HG02759 (cell line): ENCODE results near the gene XPC.
A peak's percentile ranks its signal among the peaks of the same experiment; 100 is the strongest.
"Not testable (repeated sequence)": the region's sequence is repeated elsewhere in the genome, so short reads cannot be mapped to it uniquely, and the experiment has no call there.

ENCODE experiments used
- ATAC-seq: cut with Tn5 transposase; IDR thresholded peaks from one replicate; pipeline ENCODE4 v1.9.1; 2021; ENCODE audit warnings: mild to moderate bottlenecking, moderate library complexity; ENCODE audit not compliant: unreplicated experiment

Gene XPC

DNA sequence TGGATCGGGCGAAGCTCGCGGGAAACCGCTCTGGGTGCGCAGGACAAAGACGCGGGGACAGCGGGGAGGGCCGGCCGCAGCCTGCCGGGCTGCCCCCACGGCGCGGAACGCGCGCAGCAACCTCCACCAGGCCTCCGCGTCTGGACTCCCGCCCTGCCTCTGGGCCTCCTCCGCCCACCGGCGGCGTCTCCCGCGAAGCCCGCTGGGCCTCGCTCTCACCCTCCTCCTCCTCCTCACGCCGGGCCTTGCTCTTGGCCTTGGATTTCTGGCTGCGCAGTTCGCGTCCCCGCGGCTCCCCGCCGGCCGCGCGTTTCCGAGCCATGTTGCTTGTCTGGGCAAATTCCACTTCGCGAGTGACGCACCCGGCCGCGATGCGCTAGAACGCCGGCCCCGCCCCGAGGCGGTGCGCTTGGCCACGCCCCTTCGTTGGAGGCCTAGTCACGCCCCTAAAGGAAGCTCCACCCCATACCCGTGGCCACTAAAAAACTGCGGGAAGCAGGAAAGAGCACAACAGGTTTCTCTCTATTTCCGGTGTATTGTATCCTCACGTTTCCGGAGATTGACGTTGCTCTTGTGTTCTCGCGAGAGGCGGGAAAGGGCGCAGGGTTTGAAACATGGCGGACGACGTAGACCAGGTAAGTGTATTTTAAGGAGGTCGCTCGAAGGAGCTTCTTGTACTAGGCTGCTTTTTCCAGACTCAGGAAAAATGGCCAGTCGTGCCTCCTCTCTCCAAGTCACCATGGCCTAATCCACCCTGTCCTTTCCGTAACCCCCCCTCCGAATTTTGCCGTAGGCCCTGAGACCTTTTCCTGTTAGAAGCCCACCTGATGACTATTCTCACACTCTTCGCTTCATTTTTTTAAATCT lies at the start of gene XPC, which contains the start of gene LSM3:
Gene XPC (minus strand): TSS at position 355 of the 867 bp plus-strand sequence. CDS start 33 bp downstream, at position 322.
Gene LSM3 (plus strand): TSS at position 571 of the 867 bp plus-strand sequence. CDS start 44 bp downstream, at position 615.
- ATAC-seq: peak; percentile 94

DNA sequence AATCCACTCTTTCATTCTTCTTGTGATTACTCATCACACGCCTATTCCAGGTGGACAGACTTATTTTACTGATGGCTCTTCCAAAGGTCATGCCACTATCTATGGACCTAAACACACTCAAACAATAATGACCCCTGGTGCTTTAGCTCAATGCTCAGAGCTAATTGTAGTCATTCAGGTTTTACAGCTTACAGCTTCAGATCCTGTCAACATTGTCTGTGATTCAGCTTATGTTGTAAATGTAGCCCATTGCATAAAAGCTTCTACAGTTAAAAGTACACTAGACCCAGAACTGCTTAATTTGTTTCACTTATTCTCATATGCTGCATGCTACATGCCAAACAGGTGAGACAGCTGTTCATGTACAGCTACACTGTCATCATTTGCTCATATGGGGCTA lies 49.5 kb upstream of the XPC start:
- ATAC-seq: no peak

DNA sequence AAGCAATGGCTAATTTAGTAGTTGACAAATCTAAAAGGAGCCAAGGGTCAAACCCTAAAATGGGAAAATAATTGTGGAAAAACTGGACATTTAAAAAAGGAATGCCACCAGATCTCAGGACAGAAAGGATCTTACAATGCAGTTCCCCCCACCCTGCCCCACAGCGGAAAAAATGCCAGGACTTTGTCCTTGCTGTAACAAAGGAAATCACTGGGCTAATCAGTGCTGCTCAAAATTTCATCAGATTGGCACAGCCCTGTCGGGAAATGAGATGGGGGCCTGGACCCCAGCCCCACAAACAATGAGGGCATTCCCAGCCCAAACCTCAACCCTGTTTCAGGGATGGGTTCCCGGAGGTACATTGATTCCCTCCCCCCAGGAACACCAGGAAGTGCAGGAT lies 48.0 kb upstream of the XPC start:
- ATAC-seq: not testable (repeated sequence)

DNA sequence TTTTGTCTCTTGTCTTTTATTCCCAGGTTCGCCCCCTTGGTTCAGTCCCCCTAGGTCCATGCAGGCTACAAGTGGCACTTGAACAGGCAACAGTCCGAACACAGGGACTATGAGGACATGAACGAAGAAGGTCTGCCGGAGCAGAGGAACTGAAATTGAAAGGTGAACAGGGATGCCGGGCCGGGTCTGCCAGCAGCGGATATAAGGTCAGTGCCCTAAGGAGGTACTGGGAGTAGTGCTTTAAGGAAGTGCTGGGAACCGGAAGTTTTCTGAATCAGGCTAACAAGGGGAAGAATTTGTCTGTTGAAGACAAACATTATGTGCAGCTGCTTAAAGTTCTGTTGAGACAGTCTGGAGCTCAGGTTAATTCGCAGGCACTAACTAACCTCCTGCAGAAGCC lies 47.0 kb upstream of the XPC start:
- no peak for ATAC-seq

DNA sequence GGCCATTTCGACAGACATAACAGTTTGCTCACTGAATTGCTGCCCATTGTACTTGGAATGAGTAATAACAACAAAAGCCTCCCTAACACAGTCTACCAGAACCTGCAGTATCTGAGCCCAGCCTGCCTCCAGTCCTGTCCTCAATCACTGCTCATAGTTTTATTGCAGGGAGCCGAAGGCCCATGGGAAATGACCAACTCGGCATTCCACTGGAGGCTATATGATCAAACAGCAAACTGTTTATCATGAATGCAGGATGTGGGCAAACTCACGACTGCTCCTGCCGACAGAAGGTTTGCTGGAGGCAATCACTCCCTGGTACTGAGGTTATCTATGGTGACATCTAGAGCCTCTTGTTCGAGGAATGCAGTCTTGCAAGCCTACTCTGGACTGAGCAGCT lies 46.5 kb upstream of the XPC start:
- no peak for ATAC-seq

DNA sequence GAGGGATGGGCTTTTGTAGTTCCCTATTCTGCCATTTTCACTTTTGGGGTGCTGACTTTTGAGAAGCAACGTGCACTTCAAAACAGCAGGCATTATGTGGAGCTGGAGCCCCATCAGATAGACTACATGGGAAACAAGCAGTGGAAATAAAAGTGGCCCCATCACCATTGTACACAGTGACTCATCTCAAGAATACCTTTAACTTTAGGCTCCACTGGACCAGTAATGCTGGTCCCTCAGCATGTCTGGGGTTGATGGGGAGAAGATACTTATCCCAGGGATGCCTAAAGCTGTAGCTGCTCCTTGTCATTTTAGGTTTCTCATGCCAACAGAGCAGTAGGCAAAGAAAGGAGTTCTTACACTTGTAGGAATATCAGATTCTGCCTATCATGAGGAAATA lies 45.2 kb upstream of the XPC start:
- no peak for ATAC-seq

DNA sequence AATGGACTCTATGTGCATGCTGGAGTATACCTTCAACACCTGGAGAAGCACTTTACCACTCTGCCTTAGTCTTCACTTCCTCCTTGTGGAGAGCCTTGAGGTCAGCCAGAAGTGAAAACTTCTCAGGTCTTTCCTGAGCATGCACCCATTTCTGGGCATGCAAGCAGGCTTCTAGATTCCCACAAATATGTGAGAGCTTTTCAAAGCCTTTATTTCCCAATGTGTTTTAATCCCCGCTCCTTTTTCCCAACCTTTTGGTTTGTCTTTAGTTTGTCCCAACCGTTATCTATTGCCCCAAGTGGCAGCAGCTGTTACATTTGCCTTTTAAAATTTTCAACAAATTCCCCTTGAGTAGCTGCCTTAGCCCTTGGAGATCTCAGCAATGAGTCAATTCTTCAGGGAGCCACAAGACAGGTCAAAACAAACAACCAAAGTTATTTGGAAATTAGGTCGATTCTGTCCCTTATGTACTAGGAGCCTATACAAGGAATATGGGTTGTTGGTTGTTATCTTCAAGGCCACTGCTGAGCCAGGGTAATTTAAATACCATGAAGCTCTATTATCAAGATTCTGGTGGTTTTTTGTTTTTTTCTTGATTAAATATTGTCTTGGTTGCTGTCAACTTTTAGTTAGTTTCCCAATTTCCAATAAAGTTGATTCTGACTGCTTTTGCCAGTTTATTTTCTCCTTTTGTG lies 44.6 kb upstream of the XPC start:
- no peak for ATAC-seq

DNA sequence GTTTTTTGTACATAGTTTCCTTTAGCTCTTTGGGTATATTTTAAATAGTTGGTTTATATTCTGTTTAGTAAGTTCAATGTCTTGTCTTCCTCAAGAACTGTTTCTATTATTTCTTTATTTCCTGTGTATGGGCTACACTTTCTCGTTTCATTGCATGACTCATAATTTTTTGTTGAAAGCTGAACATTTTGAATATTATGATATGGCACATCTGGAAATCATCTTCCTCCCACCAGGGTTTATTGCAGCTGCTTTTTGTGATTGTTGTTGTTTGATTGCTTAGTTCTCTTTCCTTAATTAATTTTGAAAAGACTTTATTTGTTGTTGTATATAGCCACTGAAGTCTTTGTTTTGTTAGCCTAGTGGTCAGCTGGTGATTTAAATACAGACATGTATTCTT lies 44.1 kb upstream of the XPC start:
- no peak for ATAC-seq

DNA sequence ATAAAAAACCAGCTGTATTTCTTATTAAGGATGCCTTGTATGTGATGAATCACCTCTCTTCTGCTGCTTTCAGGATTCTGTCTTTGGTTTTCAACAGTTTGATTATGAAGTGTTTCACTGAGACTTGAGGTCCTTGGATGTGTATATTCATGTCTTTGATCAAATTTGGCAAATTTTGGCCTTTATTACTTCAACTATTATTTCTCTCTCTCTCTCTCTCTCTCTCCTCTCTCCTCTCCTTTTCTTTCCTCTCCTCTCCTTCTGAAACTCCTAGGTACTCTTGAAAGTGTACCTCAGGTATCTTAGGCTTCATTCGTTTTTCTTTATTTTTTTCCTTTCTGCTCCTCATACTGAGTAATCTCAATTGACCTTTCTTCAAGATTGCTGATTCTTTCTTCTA lies 43.5 kb upstream of the XPC start:
- no peak for ATAC-seq

DNA sequence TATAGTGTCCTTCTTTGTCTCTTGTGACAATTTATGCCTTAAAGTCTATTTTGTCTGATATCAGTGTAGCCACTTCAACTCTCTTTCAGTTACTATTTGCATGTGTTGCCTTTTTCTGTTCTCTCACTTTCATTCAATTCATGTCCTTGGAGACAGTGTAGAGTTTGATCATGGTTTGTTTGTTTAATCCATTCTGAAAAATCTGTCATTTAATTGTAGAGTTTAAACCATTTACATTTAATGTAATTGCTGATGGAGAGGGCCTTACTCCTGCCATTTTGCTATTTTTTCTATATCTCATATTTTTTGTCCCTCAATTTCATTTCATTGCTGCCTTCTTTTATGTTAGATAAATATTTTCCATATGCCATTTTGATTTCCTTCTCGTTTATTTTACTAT lies 42.5 kb upstream of the XPC start:
- no peak for ATAC-seq

DNA sequence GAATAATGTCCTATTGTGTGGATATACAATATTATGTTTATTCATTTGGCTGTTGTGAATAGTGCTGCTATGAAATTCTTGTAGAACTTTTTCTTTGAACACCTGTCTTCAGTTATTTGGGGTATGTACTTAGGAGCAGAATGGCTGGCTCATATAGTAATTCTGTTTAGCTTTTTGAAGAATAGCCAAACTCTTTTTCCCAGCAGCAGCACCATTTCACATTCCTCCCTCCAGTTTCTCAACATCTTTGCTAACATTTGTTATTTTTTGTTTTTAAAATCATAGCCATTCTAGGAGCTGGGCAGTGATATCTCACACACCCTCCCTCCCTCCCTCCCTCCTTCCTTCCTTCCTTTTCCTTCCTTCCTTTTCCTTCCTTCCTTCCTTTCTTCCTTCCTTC lies 40.0 kb upstream of the XPC start:
- no peak for ATAC-seq

DNA sequence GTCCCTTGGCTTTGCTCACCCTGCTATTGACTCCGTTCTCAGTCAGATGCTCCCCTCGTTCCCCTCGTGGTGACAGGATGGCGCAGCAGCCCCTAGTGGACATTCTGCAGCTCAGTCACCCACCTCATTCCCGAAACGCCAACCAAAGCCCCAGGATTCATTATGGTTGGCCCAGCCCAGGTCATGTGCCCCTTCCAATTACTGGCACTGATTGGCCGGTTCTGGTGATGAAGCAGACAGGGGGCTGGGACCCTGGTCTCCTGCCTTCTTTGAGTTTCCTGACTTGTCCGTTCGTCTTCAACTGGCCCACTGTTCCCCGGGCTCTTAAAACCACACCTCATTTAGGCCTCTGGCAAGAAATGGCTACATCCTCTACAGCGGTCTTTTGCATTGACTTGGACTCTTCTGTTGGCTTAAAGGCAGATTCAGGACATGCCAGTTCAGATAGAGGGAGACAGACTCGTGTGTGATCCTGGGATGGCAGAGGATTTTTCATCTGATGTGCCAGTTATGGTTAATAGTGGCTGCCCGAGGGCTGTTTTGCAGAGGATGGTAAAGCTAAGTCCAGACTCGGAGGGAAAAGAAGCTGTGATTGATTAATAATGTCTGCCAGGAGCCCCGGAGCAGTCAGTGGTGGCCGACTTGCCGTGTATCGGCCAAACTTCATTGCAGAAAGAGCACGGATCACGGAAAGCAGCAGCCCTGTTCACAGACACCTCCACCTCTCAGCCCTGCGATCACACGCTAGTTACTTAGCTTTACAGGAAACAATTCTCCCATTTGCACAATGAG lies 38.1 kb upstream of the XPC start:
- peak; percentile 88 for ATAC-seq

DNA sequence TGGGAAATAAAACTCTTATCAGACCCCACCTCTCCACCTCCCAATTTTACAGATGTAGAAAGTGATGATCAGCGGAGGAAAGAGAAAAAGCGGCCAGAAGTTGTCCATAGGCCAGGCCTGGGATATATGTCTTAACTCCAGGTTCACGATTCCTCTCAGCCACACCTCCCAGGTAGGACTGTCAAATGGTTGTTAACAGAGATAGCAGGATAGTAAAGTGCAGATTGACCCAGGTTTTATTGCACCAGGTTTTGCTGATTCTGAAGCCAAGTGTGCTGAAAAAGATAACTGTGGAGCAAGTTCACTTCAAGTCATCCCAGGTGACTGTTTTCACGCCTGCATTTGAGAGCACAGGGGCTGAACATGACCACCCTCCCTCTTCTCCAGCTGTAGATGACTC lies 36.4 kb upstream of the XPC start:
- ATAC-seq: no peak

DNA sequence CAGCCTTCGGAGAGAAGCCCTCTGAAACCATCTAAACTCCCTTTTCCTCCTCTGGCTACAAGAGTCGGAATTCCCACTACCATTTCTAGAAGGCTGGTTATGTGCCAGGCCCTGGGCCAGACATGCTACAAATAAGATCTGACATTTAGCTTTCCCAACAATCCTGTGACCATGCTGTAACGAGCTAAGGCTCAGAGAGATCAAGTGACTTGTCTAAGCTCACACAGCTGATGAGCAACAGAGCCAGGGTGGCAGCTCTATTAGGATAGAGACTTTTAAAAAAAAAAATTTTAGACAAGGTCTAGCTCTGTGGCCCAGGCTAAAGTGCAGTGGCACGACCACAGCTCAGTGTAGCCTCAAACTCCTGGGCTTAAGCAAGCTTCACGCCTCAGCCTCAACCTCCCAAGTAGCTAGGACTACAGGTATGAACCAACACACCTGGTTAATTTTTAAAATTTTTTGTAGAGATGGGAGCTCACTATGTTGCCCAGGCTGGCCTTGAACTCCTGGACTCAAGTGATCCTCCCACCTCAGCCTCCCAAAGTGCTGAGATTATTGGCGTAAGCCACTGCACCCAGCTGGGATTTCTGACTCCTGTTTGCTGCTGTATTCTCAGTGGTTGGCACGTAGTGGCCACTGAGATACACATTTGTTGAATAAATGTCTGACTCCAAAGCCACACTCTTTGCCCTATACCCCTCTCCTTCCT lies 34.8 kb upstream of the XPC start:
- no peak for ATAC-seq

DNA sequence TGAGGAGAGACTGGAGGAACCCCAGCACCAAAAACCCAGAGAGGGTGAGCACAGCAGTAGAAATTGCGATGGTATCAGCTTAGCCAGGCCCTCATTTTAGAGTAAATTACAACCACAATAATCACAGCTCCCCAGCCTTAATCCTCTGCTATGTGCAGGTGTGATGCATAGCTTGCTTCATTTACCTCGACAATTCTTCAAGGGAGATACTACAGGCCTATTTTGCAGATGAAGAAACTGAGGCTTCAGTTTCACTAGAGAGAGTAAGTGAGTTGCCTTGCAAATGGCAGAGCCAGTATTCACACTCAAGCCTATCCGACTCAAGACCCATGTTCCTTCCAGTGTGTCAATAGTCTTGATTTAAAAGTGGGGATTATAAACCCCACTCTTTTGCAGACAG lies 33.6 kb upstream of the XPC start:
- no peak for ATAC-seq

DNA sequence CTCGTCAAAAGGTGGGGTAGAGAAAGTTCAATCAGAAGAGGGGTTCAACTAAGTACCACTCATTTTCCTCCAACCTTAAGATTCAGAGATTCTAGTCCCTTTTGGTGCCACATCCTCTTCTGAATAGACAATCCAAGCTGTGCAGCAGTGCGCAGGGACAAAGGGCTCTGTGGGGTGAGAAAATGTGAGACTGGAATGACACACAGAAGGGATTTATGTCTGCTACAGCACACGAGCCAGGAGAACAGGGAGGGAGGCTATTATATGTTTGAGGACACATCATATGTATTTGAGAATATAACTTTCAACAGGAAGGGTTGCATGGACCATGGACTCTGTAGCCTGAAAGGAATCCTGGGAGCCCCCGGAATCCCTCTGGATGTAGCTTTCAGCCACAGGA lies 33.2 kb upstream of the XPC start:
- no peak for ATAC-seq

DNA sequence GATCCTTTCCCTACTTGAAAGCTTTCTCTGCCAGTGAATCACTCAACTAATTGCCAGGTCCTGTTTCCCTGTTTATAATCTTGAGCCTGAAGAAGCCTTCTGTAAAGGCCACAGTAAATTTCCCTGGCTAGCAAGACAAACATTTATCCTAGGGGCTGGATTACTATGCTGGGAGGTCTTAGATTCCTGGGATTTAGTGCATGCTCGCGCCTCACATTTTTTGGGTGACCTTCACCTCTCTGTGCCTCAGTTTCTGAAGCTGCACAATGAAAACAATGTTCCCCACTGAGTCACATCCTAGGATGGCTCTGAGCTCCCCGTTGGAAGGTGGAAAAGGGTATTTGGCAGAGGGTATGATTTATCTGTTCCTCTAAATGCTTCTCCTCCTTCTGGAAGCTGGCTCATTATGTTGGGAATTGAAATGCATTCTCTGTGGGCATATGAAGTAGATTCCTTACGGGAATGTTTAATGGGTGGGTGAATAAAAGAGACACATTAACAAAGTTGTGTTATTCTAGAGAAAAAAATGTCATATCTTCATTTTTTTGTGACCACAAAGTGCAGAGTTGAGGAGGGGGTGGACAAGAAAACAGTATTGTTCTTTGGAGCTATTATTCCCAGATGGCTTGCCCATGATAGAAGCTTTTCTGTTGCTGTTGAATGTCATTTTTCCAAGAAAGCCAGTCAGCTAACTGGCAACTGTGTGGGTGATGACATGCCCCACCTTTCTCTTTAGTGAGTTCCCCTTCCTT lies 32.6 kb upstream of the XPC start:
- ATAC-seq: no peak

DNA sequence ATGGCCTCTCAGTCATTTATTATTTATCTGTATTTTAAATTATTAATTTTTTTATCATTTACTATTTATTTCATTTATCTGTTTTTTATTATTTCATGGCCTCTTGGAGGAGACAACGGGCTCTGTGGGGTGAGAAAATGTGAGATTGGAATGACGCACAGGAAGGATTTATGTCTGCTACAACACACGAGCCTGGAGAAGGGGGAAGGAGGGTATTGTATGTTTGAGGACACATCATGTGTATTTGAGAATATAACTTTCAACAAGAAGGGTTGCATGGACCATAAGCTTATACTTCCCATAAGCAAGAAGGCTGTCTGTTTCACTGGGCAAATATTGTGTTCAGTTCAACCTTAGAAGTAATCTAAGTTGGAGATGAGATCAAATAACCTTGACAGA lies 31.9 kb upstream of the XPC start:
- ATAC-seq: no peak

DNA sequence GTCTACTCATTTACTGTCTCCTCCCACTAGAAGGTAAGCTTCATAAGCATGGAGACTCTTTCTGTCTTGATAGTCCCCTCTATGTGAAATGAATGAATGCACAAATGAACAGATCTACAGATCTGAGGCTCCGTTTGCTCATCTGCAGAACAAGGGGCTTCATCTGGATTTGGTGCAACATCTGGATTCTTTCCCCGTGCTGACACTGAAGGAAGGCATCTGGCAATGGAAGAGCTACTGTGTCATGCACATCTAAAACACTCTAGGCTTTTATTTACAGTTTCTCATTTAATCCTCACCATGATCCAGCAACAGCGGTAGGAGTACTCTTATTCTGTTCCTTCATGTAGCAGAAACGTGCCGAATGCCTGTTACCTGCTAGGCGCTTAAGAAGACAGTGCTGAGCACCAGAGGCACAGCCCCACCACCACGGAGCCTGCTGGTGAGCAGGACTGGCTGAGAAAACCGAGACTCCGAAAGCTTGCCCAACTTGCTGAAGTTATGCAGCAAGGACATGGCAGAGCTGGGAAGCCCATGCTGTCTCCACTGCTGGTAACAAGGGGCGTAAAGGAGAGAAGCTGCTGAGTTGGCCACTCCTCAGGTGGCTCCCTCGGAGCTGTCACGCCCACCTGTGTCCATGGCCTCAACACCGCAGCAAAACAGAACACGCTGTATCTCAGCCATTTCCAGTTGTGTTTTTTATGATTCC lies 31.3 kb upstream of the XPC start:
- ATAC-seq: no peak
